GM12878 (cell line): ENCODE results near the gene C1QTNF9. TPM values are rescaled to one million over a fixed set of nuclear protein-coding genes. Genes with fewer than 3 reads are reported as not detected.

Experiments
- ATAC-seq: fragments of 200-7000 bp; cut with Tn5 transposase; 3 replicates; pipeline ENCODE4 v1.9.1; 2020; ENCODE audit warnings: mild to moderate bottlenecking, moderate library complexity
- BruUV-seq: library from RNA; stranded (reverse); fragments of 400-500 nt; replicated peaks from 2 replicates; lab custom pipeline; 2021; lab: Mats Ljungman, UMichigan
- CTCF ChIA-PET: fragments of 300-600 bp; sonication (Branson Sonifier 250); formaldehyde crosslinking; extraction: SDS; loops from one replicate; lab custom pipeline; 2021; ENCODE audit warnings: inconsistent platforms; lab: Yijun Ruan, JAX
- POLR2A ChIA-PET: fragments of 350-600 bp; formaldehyde crosslinking; extraction: SDS; loops from one replicate; lab custom pipeline; 2021; ENCODE audit warnings: inconsistent platforms; lab: Charles Lee
- RAD21 ChIA-PET: fragments of 300-600 bp; sonication (Branson Sonifier 250); formaldehyde crosslinking; loops from one replicate; lab custom pipeline; 2023; ENCODE audit warnings: antibody characterized with exemption; ENCODE audit not compliant: unreplicated experiment; lab: Charles Lee
- SMC1A ChIA-PET: fragments of 300-600 bp; sonication (Branson Sonifier 250); formaldehyde crosslinking; loops from one replicate; lab custom pipeline; 2023; ENCODE audit not compliant: unreplicated experiment, uncharacterized antibody; lab: Charles Lee
- DNase-seq: peaks from one replicate; pipeline ENCODE4 v3.0.0-alpha.2; 2011; ENCODE audit warnings: low read depth, low spot score
- FAIRE-seq: peaks from 3 replicates; lab custom pipeline; 2011; peaks lifted over from hg19 to GRCh38; lab: Jason Lieb, UNC
- H2AFZ ChIP-seq: 2 replicates; pipeline ENCODE4 v1.6.0; 2011; ENCODE audit warnings: low read depth, low read length, control low read depth; ENCODE audit not compliant: control insufficient read depth
- H3K27ac ChIP-seq: 2 replicates; pipeline ENCODE4 v1.5.1; 2011; ENCODE audit warnings: control low read depth; ENCODE audit not compliant: control insufficient read depth, insufficient read depth
- H3K27me3 ChIP-seq, 2 experiments: replicated peaks in 1 of 2; 2 replicates each; pipeline versions ENCODE4 v1.6.0 to v1.6.1; 2011; ENCODE audit warnings: low read length in 1 of 2; ENCODE audit not compliant: control insufficient read depth in 2 of 2, insufficient read depth in 2 of 2
- H3K36me3 ChIP-seq, 2 experiments: 2 replicates each; pipeline ENCODE4 v1.5.1; 2011; ENCODE audit warnings: low read length in 1 of 2; ENCODE audit not compliant: control insufficient read depth in 2 of 2, insufficient read depth in 2 of 2
- H3K4me1 ChIP-seq: 2 replicates; pipeline ENCODE4 v1.6.1; 2011; ENCODE audit warnings: mild to moderate bottlenecking, low read length, moderate library complexity, mixed read lengths; ENCODE audit not compliant: control insufficient read depth, insufficient read depth
- H3K4me2 ChIP-seq: 2 replicates; pipeline ENCODE4 v1.6.0; 2011; ENCODE audit warnings: control low read depth; ENCODE audit not compliant: control insufficient read depth, insufficient read depth
- H3K4me3 ChIP-seq: fragments of 200-600 bp; sonication (generic); 2 replicates; pipeline ENCODE4 v1.5.1; 2016
- H3K79me2 ChIP-seq: 2 replicates; pipeline ENCODE4 v1.6.0; 2011; ENCODE audit warnings: low read length; ENCODE audit not compliant: control insufficient read depth, insufficient read depth
- H3K9ac ChIP-seq: 2 replicates; pipeline ENCODE4 v1.8.0; 2011; ENCODE audit warnings: low read length, control low read depth, mixed read lengths; ENCODE audit not compliant: control insufficient read depth, insufficient read depth
- H3K9me3 ChIP-seq: replicated peaks from 3 replicates; pipeline ENCODE4 v1.5.1; 2011; ENCODE audit warnings: mild to moderate bottlenecking, low read length; ENCODE audit not compliant: control insufficient read depth, insufficient read depth
- H4K20me1 ChIP-seq: 2 replicates; pipeline ENCODE4 v1.6.0; 2011; ENCODE audit not compliant: control insufficient read depth, insufficient read depth
- CEBPB ChIP-seq, 2 experiments: fragments of 150-350 bp in 1 of 2; IDR thresholded peaks; 2 replicates each; pipeline ENCODE4 v1.6.1; 2012 to 2014; ENCODE audit warnings: low read depth in 2 of 2, low read length in 2 of 2, borderline replicate concordance in 1 of 2, inconsistent platforms in 1 of 2
- IRF3 ChIP-seq: fragments of 450-650 bp; IDR thresholded peaks from 2 replicates; pipeline ENCODE4 v1.6.1; 2014; ENCODE audit warnings: mild to moderate bottlenecking
- IRF4 ChIP-seq: IDR thresholded peaks from 2 replicates; pipeline ENCODE4 v1.6.1; 2011; ENCODE audit warnings: low read depth, low read length
- NFYB ChIP-seq: IDR thresholded peaks from 2 replicates; pipeline ENCODE4 v1.6.1; 2011; ENCODE audit warnings: low read depth, mild to moderate bottlenecking, low read length, improper control_type of control experiment, moderate library complexity; ENCODE audit not compliant: insufficient read depth
- RCOR1 ChIP-seq: conservative IDR thresholded peaks from 2 replicates; pipeline ENCODE4 v1.6.1; 2012; ENCODE audit warnings: low read depth, low read length, improper control_type of control experiment
- SIX5 ChIP-seq: IDR thresholded peaks from 2 replicates; pipeline ENCODE4 v1.6.1; 2011; ENCODE audit warnings: mild to moderate bottlenecking, low read depth, low read length, moderate library complexity; ENCODE audit not compliant: severe bottlenecking
- YBX1 ChIP-seq: fragments of 450-650 bp; IDR thresholded peaks from 2 replicates; pipeline ENCODE4 v1.6.1; 2016; ENCODE audit warnings: antibody characterized with exemption
- ZNF384 ChIP-seq: IDR thresholded peaks from 2 replicates; pipeline ENCODE4 v1.6.1; 2012; ENCODE audit warnings: low read depth, mild to moderate bottlenecking, low read length, improper control_type of control experiment, borderline replicate concordance
- WGBS: methylation state at CpG from one replicate; pipeline ENCODE4 v1.1.6; 2016; ENCODE audit warnings: low lambda C conversion rate; ENCODE audit not compliant: insufficient replicate concordance, insufficient coverage; ENCODE audit errors: missing lambda C conversion rate; 5-methylcytosine and 5-hydroxymethylcytosine counted together
- in situ Hi-C: fragments of 300-500 bp; cut with MboI; formaldehyde crosslinking; loops from 9 replicates; pipeline ENCODE4 v1.14.3; 2018; ENCODE audit warnings: mixed read lengths
- intact Hi-C: fragments of 100-400 bp; cut with micrococcal nuclease; formaldehyde crosslinking; loops from one replicate; pipeline ENCODE4 v1.14.2; 2022; ENCODE audit not compliant: unreplicated experiment
- polyA plus RNA-seq, 11 experiments: library from polyadenylated mRNA; depleted of rRNA in 4 of 11; unstranded in 6 of 11; stranded (reverse) in 5 of 11; fragments of >200 nt; fragmentation: Nextera tagmentation in 4 of 11; fragmentation: Illumina TruSeq in 1 of 11; extraction: Ambion mirVana in 4 of 11; extraction: Trizol in 1 of 11; gene quantifications; 1 replicate in 1 of 11; 2 replicates in 10 of 11; pipeline versions ENCODE4 v1.2.1 to v1.2.3, GENCODE V29; 2011 to 2016; ENCODE audit warnings: inconsistent platforms in 2 of 11, missing spikeins in 2 of 11, low read depth in 1 of 11
- total RNA-seq, 4 experiments: library from RNA; depleted of rRNA in 3 of 4; stranded (reverse); fragments of >200 nt in 3 of 4; fragmentation: Illumina TruSeq in 1 of 4; extraction: Trizol in 1 of 4; gene quantifications; 2 replicates each; pipeline versions ENCODE4 v1.2.1 to v1.2.3, GENCODE V29; 2013 to 2021

C1QTNF9 gene
- total and polyA plus RNA-seq, 10 of the 15 experiments (the other 5 are each of a cell fraction or from before 2014, with no cell fraction given) = not detected

- no peak for TF ChIP-seq NFYB
Observed at GRCh38 chr13:24328145-24328544, 18.8 kb downstream of the C1QTNF9 start (continued).

- H3K79me2 ChIP-seq = no peaks in the 10 kb centered on the region
- CTCF ChIA-PET = no interaction called here
Observed at GRCh38 chr13:24338721-24339120, 29.3 kb downstream of the C1QTNF9 start.

More at GRCh38 chr13:24338721-24339120, 29.3 kb downstream of the C1QTNF9 start:
- BruUV-seq = no TSS peak
- Histone ChIP-seq H3K36me3 (no peaks in the 10 kb centered on the region), H3K27ac (no peak overlapping the region), H3K4me3 (no peak overlapping the region), H3K27me3 (no peaks in the 10 kb centered on the region), H3K4me1 (no peaks in the 10 kb centered on the region), H2AFZ (no peak overlapping the region), H3K9ac (no peak overlapping the region), H3K4me2 (no peak overlapping the region), H3K9me3 (no peaks in the 10 kb centered on the region), H4K20me1 (no peaks in the 10 kb centered on the region)
- 86% methylated on average over 26 of the region's 36 CpGs for WGBS
- DNase-seq = no peak
- no peak for FAIRE-seq
- ChIA-PET RAD21 (no interaction called here), SMC1A (no interaction called here), POLR2A (interaction anchor here (0.7 kb wide), 1 partner anchor 10 kb away, joined by 4 read pairs; no protein-coding TSS in a partner anchor)
- no peak for TF ChIP-seq YBX1
- TF ChIP-seq IRF3 = no peak
- TF ChIP-seq RCOR1 = no peak
- no peak for TF ChIP-seq SIX5
- TF ChIP-seq IRF4 = no peak
- no peak for TF ChIP-seq ZNF384
- TF ChIP-seq CEBPB (IDR thresholded peaks at IDR 0.05; ENCODE audit: borderline replicate concordance in 1 of 2, low read depth in 2 of 2, low read length in 2 of 2) = no peak
- intact Hi-C loops = no loop called here
- ATAC-seq = no peak
- in situ Hi-C loops = no loop called here
